GM21528 (cell line): ENCODE data around the gene KRT72.

Experiments used
- ATAC-seq: cut with Tn5 transposase; IDR thresholded peaks from one replicate; pipeline ENCODE4 v1.9.1; 2021; ENCODE audit warnings: mild to moderate bottlenecking, moderate library complexity; ENCODE audit not compliant: unreplicated experiment, low FRiP score

The KRT72 gene

DNA sequence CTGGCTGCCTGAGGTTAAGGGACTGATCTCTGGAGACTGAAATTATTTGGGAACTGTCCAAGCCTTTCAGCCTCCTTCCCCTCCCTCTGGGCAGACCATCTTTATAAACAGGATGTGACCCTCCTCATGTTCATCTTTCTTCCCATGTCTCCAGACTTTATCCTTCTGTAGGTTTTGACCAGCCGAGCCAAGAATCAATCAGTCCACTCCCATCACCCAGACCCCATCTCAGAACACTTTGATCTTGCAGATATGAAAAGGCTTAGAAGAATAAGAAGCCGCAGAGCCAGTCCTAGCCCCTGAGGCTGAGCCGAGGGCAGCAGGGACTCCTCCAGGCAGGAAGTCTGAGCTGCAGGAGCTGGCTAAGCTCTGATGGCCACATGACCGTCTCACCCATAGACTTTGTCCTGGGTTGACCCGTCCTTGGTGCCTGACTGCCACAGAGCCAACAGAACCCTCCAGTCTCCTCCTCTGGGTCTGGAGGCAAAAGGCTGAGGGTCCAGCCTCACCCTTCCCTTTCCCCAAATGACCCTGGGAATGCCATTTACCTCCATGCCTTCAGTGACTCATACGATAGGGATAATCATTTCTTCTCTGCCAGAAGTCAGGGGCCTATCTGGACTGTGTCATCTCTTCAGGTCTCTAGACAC lies 49.9 kb downstream of the KRT72 start:
- ATAC-seq, result no peak

DNA sequence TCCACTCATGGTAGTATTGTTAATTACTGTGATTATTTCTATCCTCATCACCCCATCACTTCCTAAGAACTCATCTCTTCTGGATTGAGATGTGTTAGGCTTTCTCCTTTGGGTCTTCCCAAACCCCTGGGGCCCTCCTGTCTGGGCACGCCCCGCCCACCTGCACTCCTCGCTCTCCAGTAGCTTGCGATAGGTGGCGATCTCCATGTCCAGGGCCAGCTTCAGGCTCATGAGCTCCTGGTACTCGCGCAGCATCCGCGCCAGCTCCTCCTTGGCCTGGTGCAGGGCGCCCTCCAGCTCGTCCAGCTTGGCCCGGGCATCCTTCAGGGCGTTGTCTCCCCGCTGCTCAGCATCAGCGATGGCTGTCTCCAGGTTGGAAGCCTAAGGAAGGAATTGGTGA lies 55.1 kb downstream of the KRT72 start:
- no peak for ATAC-seq

DNA sequence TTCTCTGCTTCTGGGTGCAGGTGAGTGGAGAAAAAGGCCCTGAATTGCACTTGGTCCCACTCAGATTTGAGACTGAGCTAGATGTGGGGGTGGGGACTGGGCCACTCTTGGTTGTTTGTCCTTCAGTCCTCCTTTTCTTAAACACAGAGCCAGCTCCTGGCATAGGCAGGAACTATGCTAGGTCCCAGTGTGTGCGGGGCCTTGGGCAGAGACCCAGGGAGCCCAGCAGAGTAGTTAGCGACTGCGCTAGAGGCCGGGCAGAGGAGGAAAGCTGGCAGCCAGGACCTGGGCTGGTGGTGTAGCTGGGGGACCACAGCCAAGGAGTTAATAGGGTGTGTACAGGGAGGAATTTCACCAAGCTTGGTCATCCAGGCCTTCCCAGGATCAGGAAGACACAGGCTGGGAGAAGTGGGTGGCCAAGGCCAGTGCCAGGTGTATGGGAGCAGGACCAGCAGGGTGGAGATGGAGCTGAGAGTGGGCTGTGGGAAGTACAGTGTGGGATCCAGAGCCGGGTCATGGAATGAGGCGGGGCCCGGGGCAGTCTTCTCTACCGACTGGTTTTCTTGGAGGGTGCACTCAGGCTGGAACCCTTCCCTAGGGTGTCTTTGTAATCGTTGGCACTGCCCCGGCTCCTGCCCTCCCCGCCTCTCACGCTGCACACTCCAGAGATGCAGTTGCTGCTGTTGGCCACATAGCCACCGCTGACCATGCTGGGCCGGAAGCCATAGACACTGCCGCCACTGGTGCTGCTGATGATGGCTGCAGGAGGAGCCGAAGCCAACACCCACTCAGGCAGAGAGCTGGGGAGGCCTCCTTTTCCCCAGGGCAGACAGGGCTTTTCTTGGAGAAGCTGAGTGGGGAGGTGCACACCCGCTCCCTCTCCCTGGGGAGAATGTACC lies 57.0 kb downstream of the KRT72 start:
- no peak for ATAC-seq

DNA sequence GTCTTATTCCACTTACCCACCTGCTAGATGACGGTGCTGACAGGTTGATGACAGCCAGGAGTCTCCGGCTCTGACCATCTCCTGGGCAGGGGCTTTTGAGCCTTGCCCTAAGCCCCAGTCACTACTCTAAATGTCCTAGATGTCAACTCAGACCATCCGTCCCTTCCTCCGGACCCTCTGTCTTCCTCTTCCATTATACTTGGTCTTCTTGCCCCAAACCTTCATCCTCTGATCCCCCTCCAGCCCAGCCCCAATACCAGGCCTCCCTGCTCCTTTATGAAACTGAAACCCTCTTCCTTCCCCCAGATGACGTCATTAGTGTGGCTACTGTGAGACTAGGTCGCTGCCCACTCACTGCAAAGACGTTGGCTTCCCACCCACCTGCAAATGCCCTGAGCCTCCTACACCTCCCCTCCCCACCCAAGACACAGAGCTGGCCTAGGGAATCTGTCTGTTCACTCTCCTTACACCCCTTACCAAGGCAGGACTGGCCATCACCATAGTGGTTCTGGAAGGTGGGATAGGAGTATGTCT lies 58.4 kb downstream of the KRT72 start:
- ATAC-seq, result no peak

DNA sequence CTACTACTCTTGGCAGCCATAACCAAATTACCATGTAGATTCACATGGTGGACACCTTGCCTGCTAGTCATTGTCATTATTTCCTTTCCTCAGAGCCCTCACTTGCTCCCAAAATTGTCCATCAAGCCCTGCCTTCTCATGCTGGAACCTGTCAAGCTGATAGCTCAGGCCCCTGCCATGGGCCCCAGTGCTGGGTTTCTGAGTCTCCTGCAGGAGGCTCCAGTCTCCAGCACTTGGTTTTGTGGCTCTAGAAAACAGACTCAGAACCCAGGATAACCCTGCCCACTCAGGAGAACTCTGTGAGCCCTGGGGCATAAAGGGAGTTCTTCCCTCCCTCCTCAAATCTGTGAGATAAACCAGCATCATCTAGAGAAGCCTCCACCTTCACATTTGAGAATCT lies 59.1 kb downstream of the KRT72 start:
- no peak for ATAC-seq

DNA sequence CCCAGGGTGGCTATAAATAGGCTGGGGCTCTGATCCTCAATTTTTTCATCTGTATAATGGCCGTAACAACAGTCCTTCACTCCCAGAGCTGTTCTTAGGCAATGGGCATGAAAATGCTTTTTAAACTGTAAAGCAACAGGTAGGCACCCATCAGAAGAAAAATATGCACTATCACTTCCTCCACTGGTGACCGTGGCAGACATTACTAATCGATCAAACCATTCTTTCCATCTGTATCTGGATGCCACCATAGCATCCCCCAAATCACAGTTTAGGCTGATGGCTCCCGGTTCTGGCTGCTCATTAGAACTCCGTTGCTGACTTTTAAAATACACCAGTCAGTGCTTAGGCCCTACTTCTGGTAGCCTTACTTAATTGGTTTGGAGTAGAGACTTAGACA lies 59.6 kb downstream of the KRT72 start:
- ATAC-seq, result no peak

DNA sequence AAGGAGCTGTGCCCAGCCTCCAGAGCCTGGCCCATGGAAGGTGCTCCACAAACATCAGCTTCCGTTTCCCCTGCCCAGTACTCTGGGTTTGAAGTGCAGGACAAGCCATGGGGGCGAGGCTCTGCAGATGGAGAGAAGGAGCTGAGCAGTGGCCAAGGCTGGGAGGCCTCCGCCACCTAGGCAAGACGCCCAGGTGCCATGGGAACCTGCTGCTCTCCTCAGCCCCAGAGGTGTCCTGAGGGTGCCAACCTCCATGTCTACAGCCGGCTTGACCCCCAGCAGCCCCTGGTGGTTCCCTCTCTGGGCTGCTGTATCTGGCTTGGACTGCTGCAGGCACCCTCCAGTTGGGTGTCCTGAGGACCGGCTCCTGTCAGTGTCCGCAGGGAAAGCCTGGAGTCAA lies 60.7 kb downstream of the KRT72 start:
- ATAC-seq, result no peak

DNA sequence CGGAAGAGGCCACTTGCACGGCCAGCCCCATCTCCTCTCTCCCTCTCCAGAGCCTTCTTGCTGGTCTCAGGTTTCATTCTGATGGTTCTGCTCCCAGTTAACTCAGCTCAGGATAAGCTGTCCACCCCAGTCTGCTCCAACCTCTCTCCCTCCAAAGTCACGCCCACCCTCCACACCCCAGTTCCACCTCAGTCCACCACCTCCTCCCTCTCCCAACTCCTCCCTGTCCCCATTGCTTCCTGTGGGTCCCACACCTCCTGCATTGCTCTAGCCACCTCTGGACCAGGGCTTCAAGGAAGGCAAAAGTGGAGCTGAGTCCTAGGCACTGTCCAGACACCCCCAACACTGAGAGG lies 61.5 kb downstream of the KRT72 start:
- no peak for ATAC-seq

DNA sequence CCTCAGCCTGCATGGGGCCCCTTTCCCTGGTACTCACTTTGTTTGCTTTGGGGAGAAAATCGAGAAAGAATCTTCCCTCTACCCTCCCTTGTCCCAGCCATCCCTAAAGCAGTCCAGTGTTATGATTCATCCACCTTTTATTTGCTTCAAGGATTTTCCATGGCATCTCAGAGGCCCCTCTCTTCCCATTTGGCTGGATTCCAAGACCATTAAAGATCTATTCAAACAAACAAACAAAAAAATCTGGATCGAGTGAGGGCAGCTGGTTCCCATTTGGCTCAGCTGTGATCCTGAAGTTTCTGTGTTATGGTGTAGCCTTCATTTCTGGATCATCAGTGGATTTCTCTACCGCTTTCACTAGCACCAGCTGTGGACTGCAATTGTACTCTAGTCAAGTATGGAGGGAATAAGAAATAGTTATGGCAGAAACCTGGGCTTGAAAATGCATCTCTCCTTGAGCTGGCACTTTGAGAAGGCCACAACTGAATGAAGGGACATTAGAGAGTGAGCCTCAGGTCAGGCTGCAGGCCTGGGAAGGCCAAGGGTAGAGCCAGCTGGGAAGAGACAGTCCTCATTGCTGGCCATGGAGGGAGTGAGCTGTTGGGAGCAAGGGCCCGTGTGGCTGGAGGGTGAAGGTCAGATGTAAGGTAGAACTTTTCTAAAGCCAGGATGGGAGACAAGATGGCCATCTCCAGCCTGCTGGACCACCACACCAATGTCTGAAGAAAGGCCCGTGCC lies 62.0 kb downstream of the KRT72 start:
- no peak for ATAC-seq

DNA sequence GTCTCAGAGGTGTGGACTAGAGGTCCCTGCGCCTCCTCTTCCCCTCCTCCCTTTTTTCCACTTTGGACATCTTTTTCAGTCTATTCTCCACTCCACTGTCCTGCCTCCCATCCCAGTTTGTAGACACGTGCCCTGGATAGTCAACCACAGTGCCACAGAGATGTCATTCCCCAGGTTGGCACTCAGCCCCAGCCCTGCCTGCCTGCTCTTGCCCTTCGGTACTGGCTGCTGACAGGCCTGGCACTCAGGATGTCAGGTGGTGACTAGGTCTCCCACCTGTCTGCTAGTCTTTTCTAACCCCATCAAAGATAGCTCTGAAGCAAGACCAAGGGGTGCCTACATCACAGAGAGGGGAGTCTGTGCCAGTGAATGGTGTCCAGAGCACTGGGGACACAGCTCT lies 64.2 kb downstream of the KRT72 start:
- ATAC-seq, result no peak
